Suprapubic skin (tissue), 4 donors: ENCODE data around the gene GASK1B. TPM values are rescaled to one million over a fixed set of nuclear protein-coding genes. Genes with fewer than 3 reads are reported as not detected.

Experiments used
- DNase-seq, 2 donors: peaks; one replicate each; pipeline ENCODE4 v3.0.0-alpha.2; 2019; ENCODE audit warnings: low spot score in 2 of 2
- H3K27ac ChIP-seq: fragments of 200-600 bp; sonication (generic); one replicate; pipeline ENCODE4 v1.5.1; 2019
- H3K27me3 ChIP-seq: fragments of 200-600 bp; sonication (generic); one replicate; pipeline ENCODE4 v1.5.1; 2019
- H3K36me3 ChIP-seq: fragments of 200-600 bp; sonication (generic); one replicate; pipeline ENCODE4 v1.5.1; 2019
- H3K4me1 ChIP-seq: fragments of 200-600 bp; sonication (generic); one replicate; pipeline ENCODE4 v1.5.1; 2019
- H3K4me3 ChIP-seq: fragments of 200-600 bp; sonication (generic); one replicate; pipeline ENCODE4 v1.5.1; 2019; ENCODE audit warnings: mild to moderate bottlenecking
- H3K9me3 ChIP-seq: fragments of 200-600 bp; sonication (generic); one replicate; pipeline ENCODE4 v1.5.1; 2019
- CTCF ChIP-seq, 2 donors: fragments of 200-600 bp in 1 of 2; fragments of 450-650 bp in 1 of 2; sonication (generic) in 1 of 2; IDR thresholded peaks; one replicate each; pipeline ENCODE4 v1.5.1; 2016 to 2019; ENCODE audit warnings: antibody characterized with exemption in 2 of 2, mild to moderate bottlenecking in 1 of 2, moderate library complexity in 1 of 2
- EP300 ChIP-seq: sonication (generic); formaldehyde crosslinking; IDR thresholded peaks from one replicate; pipeline ENCODE4 v1.6.1; 2017; ENCODE audit warnings: antibody characterized with exemption
- POLR2A ChIP-seq, 2 donors: fragments of 450-650 bp; IDR thresholded peaks; one replicate each; pipeline ENCODE4 v1.6.1; 2017; ENCODE audit warnings: antibody characterized with exemption in 2 of 2, mild to moderate bottlenecking in 2 of 2, moderate library complexity in 2 of 2
- POLR2AphosphoS5 ChIP-seq, 3 donors: sonication (generic); formaldehyde crosslinking; IDR thresholded peaks; one replicate each; pipeline ENCODE4 v1.6.1; 2017; ENCODE audit warnings: antibody characterized with exemption in 3 of 3
- WGBS: methylation state at CpG from one replicate; pipeline ENCODE4 v1.1.5; 2018; 5-methylcytosine and 5-hydroxymethylcytosine counted together
- total RNA-seq, 4 donors: library from RNA; depleted of rRNA; stranded (reverse); fragments of >200 nt; gene quantifications; one replicate each; pipeline ENCODE4 v1.1.0, GENCODE V29; 2016

GASK1B gene
- total RNA-seq, result 10 to 100 TPM in 1 of 4 donors, 1 to 10 TPM in 3; 4.6 to 12.6 (median 7.6) TPM

DNA sequence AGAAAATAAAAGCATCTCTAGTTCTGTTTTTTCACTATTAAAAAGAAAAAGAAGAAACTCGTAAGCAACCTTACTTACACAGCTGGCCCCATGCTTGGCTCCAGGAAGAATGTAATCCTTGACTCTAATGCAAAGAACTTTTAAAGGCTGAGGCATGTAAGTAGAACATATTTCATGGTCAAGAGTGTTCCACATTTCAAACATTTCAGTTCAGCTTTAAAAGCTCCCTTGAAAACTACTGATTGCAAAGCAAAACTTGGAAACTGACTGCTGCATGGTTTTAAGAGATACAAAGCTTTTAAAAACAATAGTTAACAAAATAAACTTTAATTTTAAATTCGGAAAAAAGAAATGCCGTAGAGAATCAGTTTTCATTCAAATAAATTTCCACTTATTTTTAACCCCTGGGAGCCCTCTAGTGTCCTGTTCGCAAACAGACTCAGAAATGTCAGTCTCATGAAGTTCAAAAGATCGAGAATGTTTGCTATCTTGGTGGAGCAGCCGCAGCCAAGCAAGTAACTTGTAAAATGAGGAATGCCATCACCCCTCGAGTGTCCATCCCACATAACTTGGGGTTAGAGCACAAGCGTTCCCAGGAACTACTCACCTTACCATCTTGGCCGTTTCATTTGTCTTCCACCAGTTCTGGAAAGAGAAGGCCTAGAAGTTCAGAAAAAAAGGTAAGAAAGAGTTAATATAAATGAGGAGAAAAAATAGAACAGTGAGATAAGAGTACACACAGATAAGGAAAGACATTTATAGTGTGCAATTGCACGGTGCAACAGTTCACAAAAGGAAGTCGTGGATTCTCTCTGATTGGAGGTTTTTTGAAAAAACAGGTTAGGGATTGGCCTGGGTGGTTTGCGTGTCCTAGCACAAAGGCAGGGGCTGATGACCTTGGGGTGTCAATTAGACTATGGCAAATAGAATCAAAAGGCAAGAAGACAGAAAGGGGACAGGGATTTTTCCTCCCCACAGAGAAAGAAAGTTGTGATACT, at the start of gene GASK1B:
Gene GASK1B, minus strand, starts transcription at position 765 of the 998 bp plus-strand sequence. CDS start 1,650 bp downstream, outside the sequence.
- Histone ChIP-seq H3K27ac (peak within 1 kb of the TSS; percentile 78), H3K4me3 (peak within 1 kb of the TSS; percentile 51), H3K9me3 (no peaks in the 10 kb centered on the region), H3K27me3 (no peaks in the 10 kb centered on the region), H3K4me1 (peaks cover 40% of the 10 kb centered on the region), H3K36me3 (no peaks in the 10 kb centered on the region)
- WGBS, result 11% methylated on average over 12 of the region's 12 CpGs
- TF ChIP-seq EP300 (no peak), POLR2AphosphoS5 (IDR thresholded peaks at IDR 0.05) (no peak), POLR2A (IDR thresholded peaks at IDR 0.05) (no peak), CTCF (IDR thresholded peaks at IDR 0.05) (peak; percentile 33 to 39)
- DNase-seq, result no peak

DNA sequence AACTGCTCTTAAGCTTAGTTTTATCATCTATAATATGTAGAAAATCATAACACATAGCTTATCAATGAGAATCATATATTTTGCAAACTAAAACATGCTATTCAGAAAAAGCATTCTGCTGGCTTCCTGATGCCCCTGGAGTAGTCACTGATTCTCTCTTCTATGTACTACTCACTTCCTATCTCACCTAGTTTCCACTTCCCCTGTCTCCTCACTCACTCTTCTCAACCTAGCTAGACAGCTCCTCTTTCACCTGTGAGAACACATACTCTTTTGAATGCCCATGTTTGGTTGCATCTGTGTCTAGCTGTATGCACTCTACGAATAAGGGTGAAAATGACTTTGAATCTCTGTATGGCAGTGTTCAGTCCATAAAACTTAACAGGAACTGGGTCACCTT, 46.8 kb upstream of the GASK1B start:
- H3K4me1 ChIP-seq, result no peaks in the 10 kb centered on the region
- no peaks in the 10 kb centered on the region for H3K27me3 ChIP-seq
- TF ChIP-seq POLR2AphosphoS5 (IDR thresholded peaks at IDR 0.05) (no peak), CTCF (IDR thresholded peaks at IDR 0.05) (no peak), POLR2A (IDR thresholded peaks at IDR 0.05) (no peak), EP300 (no peak)
- H3K27ac ChIP-seq, result no peak overlapping the region
- peaks cover 13% of the 10 kb centered on the region for H3K36me3 ChIP-seq
- no peak for DNase-seq
- no peak overlapping the region for H3K4me3 ChIP-seq
- 91% methylated on average over 1 of the region's 1 CpG for WGBS
- H3K9me3 ChIP-seq, result no peaks in the 10 kb centered on the region

DNA sequence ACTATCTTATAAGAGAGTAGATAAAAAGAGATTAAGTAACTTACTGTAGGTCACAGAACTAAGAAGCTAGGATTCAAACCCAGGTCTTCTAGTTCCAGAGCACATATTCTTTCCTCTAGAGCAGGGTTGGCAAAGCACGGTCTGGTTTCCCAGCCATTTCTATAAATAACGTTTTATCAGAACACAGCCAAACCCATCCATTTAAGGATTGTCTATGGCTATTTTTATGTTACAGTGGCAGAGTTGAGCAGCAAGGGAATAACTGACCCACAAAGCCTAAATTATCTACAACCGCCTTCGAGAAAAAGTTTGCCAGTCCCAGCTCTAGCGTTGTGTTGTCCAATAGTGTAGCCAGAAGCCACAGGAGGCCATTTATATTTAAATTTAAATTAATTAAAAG, 44.9 kb upstream of the GASK1B start:
- TF ChIP-seq CTCF (IDR thresholded peaks at IDR 0.05) (no peak), EP300 (no peak), POLR2AphosphoS5 (IDR thresholded peaks at IDR 0.05) (no peak), POLR2A (IDR thresholded peaks at IDR 0.05) (no peak)
- Histone ChIP-seq H3K4me3 (no peak overlapping the region), H3K27ac (no peak overlapping the region), H3K4me1 (no peaks in the 10 kb centered on the region), H3K9me3 (no peaks in the 10 kb centered on the region), H3K36me3 (peaks cover 3% of the 10 kb centered on the region), H3K27me3 (no peaks in the 10 kb centered on the region)
- DNase-seq, result no peak
- 88% methylated on average over 5 of the region's 5 CpGs for WGBS

GRCh38 chr4:158214856-158215255, 42.0 kb upstream of the GASK1B start:
- Histone ChIP-seq H3K4me3 (no peak overlapping the region), H3K27ac (no peak overlapping the region), H3K4me1 (peaks cover 15% of the 10 kb centered on the region), H3K36me3 (no peaks in the 10 kb centered on the region), H3K9me3 (no peaks in the 10 kb centered on the region), H3K27me3 (no peaks in the 10 kb centered on the region)
- no peak for DNase-seq
- WGBS, result 82% methylated on average over 1 of the region's 1 CpG
- TF ChIP-seq EP300 (no peak), POLR2AphosphoS5 (IDR thresholded peaks at IDR 0.05) (no peak), POLR2A (IDR thresholded peaks at IDR 0.05) (no peak), CTCF (IDR thresholded peaks at IDR 0.05) (no peak)

GRCh38 chr4:158213466-158213865, 40.6 kb upstream of the GASK1B start:
- TF ChIP-seq EP300 (no peak), CTCF (IDR thresholded peaks at IDR 0.05) (no peak), POLR2A (IDR thresholded peaks at IDR 0.05) (no peak), POLR2AphosphoS5 (IDR thresholded peaks at IDR 0.05) (no peak)
- Histone ChIP-seq H3K27me3 (no peaks in the 10 kb centered on the region), H3K9me3 (no peaks in the 10 kb centered on the region), H3K4me3 (no peak overlapping the region), H3K27ac (no peak overlapping the region), H3K4me1 (peaks cover 18% of the 10 kb centered on the region), H3K36me3 (no peaks in the 10 kb centered on the region)
- DNase-seq, result no peak
- 83% methylated on average over 2 of the region's 2 CpGs for WGBS
